SH-SY5Y (cell line): ENCODE measurements around the gene PPP2R2C.

Experiments used
- GATA2 ChIP-seq: IDR thresholded peaks from 2 replicates; pipeline ENCODE4 v1.6.1; 2011; ENCODE audit warnings: mild to moderate bottlenecking, low read depth, low read length
- GATA3 ChIP-seq: IDR thresholded peaks from 2 replicates; pipeline ENCODE4 v1.6.1; 2011; ENCODE audit warnings: low read depth, mild to moderate bottlenecking, low read length, moderate library complexity

- TF ChIP-seq GATA2 (no peak), GATA3 (no peak)
Observed at GRCh38 chr4:6437826-6438238, 34.6 kb downstream of the PPP2R2C start.
